ENCODE measurements around the gene DNAH11.

The DNAH11 gene

DNA sequence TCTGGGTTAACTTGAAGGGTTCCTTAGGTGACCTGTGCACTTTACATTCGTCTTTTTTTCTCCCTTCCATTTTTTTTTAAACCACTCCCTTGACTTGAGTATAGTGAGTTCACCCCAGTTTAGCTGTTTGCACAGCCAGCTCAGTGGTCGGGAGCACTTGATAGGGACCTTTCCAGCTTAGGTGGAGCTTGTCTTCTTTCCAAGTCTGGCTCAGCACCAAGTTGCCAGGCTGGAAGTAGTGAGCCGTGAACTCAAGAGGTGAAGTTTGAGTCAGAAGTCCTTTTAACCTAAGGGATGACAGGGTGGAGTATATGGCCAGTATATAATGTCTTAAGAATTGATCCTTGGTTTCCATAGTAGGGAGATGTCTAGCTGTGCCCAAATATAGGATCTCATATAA lies 7.2 kb downstream of the DNAH11 start:
- no peak for DNase-seq

DNA sequence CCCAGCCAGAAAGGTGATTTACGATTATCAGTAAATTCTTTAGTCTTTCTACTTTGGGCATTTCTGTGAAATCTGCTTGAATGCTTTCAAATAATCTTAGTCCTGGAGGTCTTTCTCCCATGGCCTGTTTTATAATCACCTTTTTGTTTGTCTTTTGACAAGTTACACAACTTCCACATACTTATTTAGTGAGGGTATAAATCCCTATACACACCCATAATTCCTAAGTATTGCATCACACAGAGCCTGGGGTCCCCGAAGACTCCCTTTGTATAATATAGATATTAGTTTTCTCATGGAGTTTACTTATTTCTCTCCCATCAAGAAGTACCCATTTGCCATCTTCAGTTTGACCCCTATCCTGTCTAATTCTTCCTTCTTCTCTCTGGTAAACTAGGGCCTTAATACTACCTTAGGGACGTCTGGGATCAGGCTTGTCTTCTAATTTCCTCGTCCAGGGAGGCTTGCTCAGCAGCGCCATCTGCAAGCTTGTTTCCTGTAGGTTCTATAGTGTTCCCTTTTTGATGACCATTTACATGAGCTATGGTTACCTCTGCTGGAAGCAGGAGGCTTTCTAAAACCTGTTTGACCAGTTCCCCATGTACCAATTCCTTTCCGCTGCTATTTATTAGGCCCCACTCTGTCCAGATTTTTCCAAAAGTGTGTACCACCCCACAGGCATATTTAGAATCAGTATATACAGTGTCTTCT lies 8.1 kb downstream of the DNAH11 start:
- DNase-seq: no peak

DNA sequence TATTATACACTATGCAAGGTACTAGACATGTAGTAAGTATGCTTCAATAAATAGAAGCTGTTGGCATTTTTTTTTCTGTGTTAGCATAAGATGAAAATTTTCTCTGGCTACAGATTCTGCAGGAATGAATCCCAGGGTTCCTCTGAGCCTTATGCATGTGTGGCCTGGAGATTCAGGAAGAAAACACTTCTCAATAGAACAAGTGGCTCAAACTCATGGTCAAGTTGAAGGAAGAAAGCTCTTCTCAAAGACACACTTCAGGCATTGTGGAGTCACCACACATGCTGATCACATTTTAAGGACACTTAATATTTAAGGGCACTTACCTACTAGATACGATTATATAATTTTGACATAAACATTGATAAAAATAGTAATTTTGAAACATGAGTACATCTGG lies 19.5 kb downstream of the DNAH11 start:
- no peak for DNase-seq

DNA sequence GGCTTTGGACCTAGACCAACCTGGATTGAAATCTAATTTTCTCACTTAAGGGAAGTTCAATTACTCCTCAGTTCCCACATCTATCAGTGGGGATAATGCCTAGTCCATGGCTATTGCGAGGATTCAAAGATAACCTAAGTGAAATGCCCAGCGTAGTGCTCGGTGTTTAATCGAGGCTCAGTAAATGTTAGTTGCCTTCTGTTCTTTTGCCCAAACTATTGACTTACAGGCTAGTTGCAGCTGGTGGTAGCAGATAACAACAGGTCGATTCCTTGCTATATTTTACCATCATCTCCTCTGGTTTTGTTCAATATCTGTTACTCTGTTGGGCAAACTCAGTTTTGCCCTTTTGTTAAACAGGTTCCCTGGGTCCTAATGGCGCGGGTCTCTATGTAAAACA lies 22.8 kb downstream of the DNAH11 start:
- no peak for DNase-seq

DNA sequence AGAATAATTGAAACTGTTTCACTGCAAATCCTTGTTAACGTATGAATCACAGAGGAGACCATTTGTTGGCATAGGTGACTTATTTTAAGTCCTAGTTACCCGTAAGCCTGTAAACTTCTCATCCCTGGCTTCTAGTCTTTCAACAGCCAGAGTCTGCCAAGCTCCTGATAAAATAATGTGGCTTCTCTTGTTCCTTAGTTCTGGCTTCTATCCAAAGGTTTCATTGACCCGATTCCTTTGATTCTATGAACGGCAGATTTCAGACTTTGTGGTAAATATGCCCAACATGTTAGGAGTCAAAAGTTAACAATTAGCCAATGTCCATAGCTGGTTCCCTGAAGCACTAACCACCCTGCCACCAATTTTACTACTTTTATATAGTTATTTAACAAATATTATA lies 23.3 kb downstream of the DNAH11 start:
- DNase-seq: no peak

DNA sequence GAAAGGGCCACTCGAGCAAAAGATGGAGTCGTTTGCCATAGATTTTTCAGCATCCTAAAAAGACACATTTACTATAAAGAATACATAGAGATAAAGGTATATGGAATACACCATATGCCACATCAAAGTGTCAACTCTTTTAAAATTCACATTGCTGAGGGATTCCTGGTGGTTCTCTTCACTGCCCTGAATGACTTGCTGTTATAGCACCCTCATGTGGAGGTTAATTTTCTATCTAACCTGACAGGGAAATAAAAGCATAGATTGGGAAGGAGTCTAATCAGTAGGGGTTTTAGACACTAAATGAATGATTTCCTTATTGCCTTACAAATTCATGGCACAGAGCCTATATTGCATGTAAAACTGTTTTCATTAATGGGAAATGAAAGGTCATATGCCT lies 25.9 kb downstream of the DNAH11 start:
- DNase-seq: no peak

DNA sequence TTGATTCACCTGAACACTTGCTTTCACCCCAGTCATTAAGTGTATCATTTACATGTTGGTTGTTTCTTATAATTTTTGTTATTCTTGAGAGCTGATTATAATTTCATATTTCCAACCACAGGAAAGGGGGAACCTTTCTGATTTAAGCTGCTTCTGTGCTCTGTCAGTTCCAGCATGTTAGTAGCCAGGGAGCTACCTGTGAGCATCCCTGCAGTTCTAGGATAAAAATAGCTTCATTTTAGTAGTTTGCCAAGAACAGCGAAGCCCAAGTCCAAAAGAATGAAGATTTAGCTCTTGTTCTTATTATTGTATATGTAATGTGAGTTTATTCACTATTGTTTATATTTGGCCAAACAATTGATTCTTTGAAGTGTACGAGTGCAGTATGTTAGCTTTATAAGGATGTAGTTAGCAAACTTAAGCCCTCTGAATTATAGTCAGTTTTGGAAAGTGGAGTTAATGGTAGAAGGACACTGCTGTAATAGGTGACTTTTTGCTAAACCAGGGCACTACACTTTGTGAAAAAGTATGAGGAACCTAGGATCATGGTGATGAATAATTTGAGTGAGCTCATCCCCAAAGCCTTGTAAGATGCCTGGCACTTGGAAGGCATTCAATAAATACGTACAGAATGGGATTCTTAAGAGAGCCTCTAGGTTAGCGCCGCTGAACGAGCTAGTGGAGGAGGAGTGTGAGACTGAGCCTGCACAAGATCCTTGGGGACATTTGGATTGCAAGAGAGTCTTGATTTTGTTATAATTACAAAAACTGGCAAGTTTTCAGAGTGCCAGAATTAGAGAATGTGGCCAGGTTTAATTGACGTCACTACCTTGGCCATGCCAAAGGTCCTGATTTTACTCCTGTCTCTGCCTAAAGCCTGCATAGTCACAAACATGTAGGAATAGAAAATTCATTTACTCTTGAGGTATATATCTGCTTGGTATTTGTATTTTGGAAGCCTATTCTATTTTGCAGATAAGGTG lies 29.8 kb downstream of the DNAH11 start:
- no peak for DNase-seq

DNA sequence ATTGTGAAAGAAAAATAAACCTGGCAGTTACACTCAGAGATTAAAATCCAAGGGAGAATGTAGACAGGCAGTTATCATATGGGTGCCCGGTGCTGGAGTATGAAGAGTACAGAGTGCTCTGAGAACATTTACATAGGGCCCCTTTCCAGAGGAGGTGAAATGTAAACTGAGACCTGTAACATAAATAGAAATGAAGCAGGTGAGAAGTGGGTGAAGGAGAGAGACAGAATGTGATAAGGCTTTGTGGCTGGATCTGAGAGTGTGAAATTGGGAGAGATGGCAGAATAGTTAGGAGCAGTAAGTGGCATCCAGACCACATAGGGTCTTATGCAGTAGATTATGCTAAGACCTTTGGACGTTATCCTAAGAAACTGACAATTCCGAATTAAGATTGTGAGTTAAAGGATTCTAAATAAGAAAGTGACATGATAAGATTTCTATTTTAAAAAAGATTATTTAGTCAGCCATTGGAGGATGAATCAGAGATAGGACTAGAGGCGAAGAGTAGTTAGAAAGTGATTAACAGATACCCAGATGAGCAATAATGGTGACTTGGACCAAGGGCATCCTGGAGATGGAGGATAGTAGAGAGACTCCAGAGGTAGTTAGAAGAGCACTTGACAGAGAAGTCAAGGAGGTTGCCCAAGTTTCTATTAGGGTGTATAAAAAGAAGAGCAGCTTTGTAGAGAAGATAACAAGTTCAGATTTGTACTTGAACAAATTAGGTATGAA lies 36.7 kb downstream of the DNAH11 start:
- DNase-seq: no peak

DNA sequence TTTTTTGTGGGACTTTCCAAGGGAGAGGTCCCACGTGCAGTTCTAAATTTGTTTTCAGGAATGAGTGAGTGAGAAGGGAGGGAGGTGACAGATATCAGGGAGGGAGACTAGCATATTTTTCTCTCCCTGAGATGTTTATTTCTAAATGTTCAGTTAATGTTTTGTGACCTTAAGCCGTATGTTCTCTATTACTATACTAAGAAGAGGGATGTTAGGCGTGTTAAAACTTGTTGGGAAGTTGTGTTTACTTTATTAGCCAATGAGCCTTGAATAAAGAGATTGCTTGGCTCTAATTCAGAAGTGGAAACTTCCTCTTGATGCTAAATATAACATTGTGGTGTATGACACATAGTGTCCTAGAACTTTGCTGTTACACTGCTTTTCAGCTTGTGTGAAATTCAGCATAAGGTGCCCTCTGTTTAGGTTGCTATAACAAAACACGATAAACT lies 37.3 kb downstream of the DNAH11 start:
- no peak for DNase-seq

DNA sequence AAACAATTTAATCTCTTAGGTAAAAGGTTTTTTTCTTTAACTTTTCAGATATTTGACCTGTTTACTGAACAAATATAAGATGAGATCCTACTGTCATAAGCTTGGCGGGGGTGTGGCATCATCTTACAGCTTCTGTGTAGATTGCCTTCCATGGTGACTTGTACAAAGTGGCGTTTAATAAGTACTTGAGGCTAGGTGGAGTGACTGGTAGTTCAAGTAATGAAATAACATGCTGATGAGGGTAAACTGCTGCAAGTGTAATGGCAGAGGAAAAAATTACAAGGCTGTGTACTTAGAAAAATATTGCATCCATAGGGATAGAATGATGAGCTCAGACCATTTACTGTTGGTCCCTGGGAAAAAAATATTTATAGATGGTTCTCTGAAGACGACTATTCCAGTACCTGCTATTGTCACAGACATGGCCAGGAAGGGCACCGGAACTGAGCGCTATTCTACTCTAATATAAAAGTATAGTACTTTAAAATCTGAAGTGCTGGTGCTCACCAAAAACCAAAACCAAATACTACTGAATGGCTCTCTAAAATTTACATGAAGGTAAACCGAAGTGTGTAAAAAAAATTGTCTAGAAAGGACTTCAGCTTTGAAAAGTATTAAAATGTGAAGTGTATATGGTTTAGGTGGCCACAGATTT lies 42.4 kb downstream of the DNAH11 start:
- DNase-seq: no peak

DNA sequence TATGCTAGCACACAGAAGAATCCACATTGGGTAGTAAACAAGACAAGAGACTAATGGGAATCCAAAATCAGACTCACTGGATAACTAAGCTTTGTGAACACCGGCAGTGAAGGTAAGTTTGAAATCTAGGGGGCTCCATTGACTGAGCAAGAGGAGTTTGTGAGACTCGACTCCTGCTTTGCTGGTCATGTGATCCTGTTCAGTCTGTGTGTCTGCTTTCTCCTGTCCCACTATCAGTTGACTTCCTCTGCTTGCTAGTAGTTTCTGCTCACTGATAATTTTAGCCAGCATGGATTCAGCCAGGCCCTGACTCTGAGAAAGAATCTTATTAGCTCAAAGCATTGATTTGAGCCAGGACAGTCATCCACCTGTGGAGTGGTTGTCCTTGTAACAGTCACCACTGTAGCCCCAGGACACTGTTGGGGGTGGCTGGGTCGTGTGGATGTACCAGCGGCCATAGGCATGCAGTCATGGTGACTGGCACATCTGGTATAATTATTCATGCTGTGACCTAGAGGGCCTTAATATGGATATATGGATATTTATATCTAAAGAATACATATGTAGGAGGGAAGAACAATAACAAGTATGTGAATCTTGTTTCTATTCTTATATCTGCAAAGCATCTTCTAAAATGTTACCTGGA lies 44.4 kb downstream of the DNAH11 start:
- DNase-seq: no peak

DNA sequence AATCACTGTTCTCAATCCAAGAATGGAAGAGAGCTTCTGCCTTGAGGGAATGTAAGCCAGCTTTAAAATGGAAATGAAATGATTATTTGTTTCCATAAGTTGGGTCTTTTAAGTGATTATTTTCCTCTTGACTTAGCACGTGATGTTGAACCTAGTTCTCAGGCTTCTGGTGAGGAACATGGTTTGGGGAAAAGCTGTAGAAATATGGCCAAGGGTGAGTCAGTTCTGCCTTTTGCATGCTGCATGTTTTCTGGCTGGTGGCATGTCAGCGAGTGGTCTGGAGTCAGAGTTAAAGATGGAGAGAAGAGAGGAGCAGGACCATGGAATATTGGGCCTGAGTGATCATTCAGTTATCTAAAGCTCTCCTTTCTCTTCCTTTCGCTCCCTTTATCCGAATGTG lies 54.0 kb downstream of the DNAH11 start:
- DNase-seq: no peak

DNA sequence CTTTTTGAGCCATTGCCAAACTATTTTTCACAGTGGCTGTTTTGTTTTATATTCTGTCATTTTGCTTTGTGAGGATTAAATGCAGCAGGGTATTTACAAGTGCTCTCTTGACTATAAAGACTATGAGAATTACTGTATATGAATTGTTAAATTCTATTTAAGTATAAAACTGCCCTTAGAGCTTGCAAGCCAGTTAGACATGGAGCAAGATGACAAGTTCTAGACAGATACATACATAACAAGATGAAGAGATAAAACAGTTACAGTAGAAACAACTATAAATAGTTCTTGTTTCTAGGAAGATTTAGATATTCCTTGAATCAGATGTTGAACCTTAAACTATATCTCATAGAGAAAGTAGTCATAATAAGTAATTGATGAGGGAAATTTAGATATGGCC lies 60.6 kb downstream of the DNAH11 start:
- no peak for DNase-seq

DNA sequence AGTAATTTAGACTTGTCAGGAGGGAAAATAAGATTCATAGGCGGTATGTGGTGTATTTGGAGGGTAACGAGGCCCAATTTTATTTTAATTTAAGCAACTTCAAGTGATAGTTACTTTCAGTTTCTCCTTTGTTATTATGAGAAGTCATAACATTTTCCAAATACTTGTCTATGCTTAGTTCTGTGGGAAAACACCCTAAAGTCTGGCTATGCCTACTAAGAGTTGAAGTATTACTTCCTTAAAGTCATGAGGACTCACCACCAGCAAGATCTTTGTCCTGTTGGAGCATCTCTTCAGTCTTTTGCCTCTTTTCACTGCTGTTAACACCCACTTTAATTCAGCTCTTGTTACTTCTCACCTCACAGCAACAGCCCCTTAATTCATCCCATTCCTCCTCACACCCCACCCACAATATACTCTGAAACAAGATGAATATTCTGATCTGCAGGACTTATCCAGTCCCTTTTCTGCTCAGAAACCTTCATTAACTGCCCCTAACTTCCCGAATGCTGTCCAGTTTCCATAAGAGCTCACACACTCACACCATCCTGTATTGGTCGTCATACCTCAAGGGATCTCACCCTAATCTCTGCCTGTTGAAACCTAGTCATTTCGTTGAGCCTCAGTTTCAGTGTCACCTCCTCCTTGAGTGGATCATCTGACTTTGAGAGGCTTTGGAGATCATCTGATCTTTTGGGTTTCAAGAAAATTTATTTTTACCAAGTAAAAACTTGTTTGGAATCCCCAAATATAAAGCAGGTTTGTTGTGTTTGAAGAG lies 61.3 kb downstream of the DNAH11 start:
- DNase-seq: no peak

DNA sequence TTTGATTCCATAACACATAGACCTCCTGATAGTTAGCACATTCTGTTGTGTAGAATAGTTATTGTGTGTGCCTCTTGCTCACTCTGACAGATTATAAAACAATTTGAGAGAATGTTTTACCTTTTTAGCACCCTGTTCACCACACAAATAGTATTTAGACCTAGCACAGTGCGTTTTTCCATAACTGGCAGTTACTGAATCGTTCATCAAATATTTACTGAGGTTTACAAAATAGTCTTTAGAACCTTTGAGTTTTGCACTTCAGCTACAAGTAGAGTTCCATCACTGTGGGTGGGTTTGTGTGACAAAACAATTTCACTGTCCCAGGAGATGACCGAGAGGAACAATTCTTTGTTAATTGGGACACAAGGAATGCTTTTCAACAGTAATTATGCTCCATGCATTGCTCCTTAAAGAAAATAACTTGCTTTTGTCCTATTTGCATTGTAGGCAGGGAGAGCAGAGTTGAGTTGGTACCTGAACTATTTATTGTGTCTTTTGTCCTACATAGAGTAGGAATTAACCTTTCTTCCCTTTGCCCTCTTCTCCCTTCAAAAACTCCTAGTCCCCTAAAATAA lies 62.3 kb downstream of the DNAH11 start:
- no peak for DNase-seq

DNA sequence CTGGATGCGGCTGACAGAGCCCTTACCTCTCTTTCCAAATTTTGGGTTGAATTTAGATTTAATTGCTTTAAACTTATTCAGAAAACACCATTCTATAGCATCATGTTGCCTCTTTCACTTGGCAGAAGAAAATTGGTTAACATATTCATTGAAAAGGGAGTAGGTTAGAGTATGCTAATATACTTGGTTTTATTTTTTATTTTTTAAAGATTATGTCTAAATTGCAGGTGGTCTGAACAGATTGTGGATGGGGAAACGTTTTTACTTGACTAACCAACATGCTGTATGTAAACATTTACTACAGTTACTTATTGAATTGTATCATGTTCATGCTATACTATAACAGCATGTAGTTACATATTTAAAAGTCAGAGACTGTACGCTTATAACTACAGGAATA lies 65.6 kb downstream of the DNAH11 start:
- no peak for DNase-seq

DNA sequence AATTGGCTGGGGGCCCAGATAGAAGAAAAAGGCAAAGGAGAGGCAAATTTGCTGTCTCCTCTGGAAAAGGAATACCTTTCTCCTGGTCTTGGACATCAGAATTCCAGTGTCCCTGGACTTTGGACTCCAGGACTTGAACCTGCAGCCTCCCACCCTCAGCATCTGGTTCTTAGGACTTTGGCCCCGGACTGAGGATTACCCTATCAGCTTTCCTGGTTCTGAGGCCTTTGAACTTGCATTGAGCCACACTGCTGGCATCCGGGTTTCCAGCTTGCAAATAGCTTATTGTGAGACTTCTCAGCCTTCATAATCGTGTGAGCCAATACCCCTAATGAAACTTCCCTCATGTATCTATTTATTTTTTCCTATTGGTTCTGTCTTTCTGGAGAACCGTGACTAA lies 68.3 kb downstream of the DNAH11 start:
- DNase-seq: no peak

DNA sequence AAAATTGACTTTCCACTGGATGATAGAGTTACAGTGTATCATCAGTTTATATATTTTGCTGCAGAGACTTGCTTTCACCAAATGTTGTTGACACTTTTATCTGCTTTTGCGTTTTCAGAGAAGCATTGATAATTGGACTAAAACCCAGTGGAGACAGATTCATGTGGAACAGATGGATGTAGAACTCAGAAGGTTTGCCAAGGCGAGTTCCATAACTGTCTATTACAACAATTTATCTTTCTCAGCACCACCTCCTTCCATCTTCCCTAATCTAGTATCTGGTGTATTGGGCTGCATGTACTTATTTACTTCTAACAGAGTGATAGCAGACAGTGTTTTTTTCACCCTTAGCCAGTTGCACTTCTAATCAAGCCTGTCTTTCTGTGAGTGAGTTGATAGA lies 73.3 kb downstream of the DNAH11 start:
- DNase-seq: no peak

DNA sequence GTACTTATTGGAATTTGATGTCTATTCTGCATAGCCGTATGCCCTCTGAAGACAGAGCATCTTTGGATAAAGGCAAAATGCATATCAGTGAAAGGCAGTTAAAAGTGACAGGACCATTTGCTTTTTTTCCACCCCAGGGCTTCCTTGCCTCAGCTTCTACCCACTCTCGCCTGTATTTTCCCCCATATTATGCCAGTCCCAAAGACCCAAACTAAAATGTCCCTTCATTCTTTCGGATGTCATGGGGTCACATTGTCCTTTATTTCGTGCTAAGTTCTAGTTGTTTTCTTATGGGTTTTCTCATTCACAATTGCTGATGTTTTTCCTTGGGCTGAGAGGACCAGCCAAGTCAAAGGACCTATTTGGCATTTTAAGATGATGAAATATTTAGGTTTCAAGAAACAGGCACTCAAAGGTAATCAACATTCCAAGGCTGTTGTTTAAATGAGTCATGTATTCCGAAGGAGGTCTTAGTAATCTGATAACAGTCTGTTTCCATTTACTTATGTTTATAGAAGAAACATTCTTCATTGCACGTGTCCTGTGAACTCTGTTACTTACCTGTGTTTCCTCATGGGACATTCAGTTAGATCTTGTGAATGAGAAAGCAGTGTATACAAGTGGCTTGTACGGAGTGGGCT lies 74.1 kb downstream of the DNAH11 start:
- no peak for DNase-seq

DNA sequence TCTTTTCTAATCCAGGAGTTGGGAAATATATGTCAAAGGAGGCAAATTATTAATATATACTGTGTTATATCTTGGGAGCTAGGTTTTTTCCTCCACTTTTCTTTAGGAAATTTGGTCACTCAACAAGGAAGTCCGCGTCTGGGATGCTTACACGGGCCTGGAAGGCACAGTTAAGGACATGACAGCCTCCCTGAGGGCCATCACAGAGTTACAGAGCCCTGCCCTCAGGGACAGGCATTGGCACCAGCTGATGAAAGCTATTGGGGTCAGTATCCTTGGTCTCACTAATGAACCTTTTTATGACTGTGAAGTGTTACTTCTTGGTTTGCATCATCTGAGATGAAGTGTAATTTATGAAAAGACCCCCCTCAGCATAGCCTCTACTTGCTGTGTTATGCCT lies 74.7 kb downstream of the DNAH11 start:
- DNase-seq: no peak

DNA sequence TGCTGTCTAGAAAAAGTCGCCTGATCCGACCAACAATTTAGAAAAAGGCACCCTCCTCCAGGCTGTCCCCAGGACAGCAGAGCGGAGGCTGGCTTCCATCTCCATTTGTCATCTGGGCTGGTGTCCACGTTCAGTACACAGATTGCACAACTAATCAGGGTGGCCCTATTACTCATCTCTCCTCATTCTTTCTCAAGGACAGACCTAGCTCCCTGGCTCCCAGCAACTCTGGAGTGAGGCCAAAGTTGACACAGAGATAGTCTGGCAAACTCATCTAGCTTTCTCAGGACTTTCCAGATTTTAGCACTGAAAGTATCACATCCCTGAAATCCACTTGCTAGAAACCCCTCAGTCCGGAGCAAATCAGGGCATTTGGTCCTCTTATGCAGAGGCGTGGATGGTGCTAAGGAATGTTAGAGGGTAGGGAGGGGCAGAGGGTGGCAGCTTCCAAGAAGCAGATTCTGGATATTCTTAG lies 75.1 kb downstream of the DNAH11 start:
- DNase-seq: no peak
